ENCODE results near the gene TMEM150A.

DNA sequence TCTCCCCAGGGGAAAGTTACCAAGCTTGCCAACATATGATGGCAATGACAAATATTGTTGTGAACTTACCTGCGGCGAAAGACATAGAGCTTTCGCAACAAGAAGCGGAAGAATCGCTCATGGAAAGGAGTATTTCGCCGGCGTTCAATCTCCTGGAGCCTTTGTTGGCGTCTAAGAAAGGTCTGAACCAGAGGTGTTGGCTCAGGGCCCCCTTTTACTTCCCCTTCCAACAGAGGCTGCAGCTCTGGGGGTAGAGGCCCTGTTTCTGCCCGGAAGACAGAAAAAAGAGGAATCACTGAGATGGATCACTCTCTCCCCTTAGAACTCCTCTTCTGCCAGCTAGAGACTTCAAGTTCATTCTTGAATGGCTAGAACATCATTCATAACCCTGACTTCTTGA lies 52.0 kb downstream of the TMEM150A start:
- TF ChIP-seq POLR2A (IDR thresholded peaks at IDR 0.05): no peak
- TF ChIP-seq, protein P1, sequence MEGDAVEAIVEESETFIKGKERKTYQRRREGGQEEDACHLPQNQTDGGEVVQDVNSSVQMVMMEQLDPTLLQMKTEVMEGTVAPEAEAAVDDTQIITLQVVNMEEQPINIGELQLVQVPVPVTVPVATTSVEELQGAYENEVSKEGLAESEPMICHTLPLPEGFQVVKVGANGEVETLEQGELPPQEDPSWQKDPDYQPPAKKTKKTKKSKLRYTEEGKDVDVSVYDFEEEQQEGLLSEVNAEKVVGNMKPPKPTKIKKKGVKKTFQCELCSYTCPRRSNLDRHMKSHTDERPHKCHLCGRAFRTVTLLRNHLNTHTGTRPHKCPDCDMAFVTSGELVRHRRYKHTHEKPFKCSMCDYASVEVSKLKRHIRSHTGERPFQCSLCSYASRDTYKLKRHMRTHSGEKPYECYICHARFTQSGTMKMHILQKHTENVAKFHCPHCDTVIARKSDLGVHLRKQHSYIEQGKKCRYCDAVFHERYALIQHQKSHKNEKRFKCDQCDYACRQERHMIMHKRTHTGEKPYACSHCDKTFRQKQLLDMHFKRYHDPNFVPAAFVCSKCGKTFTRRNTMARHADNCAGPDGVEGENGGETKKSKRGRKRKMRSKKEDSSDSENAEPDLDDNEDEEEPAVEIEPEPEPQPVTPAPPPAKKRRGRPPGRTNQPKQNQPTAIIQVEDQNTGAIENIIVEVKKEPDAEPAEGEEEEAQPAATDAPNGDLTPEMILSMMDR (IDR thresholded peaks at IDR 0.05): no peak

Data from tibial nerve (tissue), 3 donors.